Activated CD4-positive, alpha-beta T cell treated with anti-CD3 and anti-CD28 coated beads, Interleukin-2, amount 50 U/mL, for 48 hours (primary cell): Measurements from ENCODE around the gene C1QA.

ENCODE experiments used
- DNase-seq, 2 experiments: peaks; one replicate each; pipeline ENCODE4 v3.0.0-alpha.2; 2020

Gene C1QA

GRCh38 chr1:22676916-22677583, 40.6 kb downstream of the C1QA start:
- no peak for DNase-seq

GRCh38 chr1:22677931-22678896, 41.8 kb downstream of the C1QA start:
- DNase-seq: no peak

DNA sequence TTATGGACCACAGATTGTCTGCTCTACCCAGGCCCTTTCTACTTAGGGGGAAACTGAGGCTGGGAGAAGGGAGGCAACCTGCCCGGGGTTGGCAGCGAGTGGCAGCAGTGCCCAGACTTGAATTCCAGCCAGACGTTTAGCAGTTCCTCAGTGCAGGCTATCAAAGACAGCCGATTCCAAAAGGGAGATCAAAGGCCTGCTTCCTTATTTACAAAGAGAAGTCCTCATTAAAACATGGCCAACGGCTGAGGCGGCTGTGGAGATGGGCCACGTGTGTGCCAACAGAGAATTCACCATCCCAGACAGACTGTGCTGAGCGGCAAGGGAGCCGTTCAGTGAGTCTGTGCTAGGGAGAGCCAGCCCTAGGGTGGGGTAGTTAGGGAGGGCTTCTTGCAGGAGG, 44.3 kb downstream of the C1QA start:
- no peak for DNase-seq

DNA sequence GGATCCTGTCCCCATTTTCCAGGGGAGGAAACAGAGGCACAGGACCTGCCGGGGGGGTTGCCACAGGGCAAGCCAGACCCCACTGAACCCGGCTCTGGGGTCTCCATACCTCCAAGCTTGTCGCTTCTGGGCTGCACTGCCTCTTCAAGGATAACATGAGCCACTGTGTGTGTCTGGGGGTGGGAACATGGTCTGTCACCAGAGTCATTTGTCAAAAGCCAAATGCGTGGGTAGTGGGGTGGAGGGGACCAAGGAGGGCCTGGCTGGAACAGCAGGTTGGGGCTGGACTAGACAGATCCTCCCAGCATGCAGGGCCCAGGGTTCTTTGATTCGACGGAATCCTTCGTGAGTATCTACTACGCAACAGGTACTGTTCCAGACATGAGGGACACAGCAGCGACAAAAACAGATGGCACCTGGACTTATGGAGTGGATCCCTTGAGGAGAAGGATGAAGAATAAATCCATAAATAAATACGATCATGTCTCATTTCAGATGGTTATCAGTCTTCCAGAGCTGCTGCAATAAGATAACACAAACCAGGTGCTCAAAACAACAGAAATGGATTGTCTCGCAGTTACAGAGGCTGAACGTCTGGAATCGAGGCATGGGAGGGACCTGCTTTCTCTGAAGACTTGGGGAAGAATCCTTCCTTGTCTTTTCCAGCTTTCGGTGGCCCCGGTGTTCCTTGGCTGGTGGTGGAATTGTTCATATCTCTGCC, 45.3 kb downstream of the C1QA start:
- DNase-seq: no peak

DNA sequence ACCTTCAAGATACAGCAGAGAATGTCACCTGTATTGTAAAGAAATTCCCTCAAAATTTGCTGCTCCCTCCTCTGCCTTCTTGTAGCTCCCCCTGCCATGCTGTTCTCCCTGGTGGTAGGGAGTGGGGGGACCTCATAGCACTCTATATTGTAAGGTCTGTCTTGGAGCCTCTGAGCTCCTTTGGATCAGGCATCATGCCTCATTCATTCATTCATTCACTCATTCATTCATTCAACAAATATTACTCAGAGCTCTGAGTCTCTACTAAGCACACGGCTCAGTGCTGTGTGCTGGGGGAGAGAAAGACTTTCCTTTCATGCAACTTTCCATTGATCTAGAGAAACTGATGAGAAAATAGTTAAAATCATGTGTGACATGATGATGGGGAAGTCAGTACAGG, 47.1 kb downstream of the C1QA start:
- DNase-seq: no peak

DNA sequence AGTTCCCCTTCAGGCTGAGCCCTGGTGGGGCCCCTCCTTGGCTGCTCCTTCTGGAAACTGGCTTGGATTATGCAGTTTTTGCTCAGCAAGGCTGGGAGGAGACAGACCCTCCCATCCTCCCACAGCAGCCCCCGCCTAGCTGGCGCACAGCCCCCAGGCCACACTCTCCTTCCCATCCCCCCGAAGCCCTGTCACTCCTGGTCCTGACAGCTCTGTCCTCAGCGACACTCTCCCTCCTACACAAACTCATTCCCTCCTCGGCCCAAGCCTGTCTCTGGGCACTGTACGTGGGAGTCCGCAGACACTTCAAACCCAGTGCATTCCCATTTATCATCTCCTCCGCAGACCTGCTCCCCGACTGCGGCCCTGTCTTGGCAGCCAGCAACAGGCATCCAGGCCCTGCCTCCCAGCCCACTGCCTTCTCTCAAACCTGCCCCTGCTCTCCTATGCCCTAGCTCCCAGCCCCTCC, 49.2 kb downstream of the C1QA start:
- DNase-seq: no peak

- no peak for DNase-seq
Observed at GRCh38 chr1:22687191-22687590, 50.8 kb downstream of the C1QA start.

GRCh38 chr1:22688466-22688865, 52.0 kb downstream of the C1QA start:
- no peak for DNase-seq
